K562 (cell line): ENCODE data around the gene CGB3. TPM values are rescaled to one million over a fixed set of nuclear protein-coding genes. Genes with fewer than 3 reads are reported as not detected.

Experiments
- ATF7 ChIP-seq: fragments of 450-650 bp; IDR thresholded peaks from 2 replicates; pipeline ENCODE4 v1.7.1; 2014; ENCODE audit warnings: mild to moderate bottlenecking, moderate library complexity
- BDP1 ChIP-seq: IDR thresholded peaks from 3 replicates; pipeline ENCODE4 v1.6.1; 2011; ENCODE audit not compliant: insufficient read length, insufficient read depth
- CREM ChIP-seq: IDR thresholded peaks from 2 replicates; pipeline ENCODE4 v1.6.1; 2014; ENCODE audit warnings: antibody characterized with exemption, low read depth
- CSDE1 ChIP-seq, 2 experiments: fragments of 450-650 bp; IDR thresholded peaks; 2 replicates each; pipeline ENCODE4 v1.6.1; 2016; ENCODE audit warnings: mild to moderate bottlenecking in 1 of 2
- HCFC1 ChIP-seq: IDR thresholded peaks from 2 replicates; pipeline ENCODE4 v1.6.1; 2012; ENCODE audit warnings: low read depth, low read length, improper control_type of control experiment
- HDAC1 ChIP-seq, 2 experiments: fragments of 450-650 bp; IDR thresholded peaks; 2 replicates each; pipeline ENCODE4 v1.6.1; 2016 to 2017; ENCODE audit warnings: inconsistent platforms in 1 of 2, mild to moderate bottlenecking in 1 of 2, moderate library complexity in 1 of 2
- JUND ChIP-seq, 2 experiments: IDR thresholded peaks; 2 replicates in 1 of 2; 3 replicates in 1 of 2; pipeline ENCODE4 v1.6.1; 2011; ENCODE audit warnings: borderline replicate concordance in 2 of 2, low read depth in 2 of 2, low read length in 2 of 2, improper control_type of control experiment in 1 of 2, missing biosample characterization in 1 of 2, missing genetic modification characterization in 1 of 2, missing genetic modification reagents in 1 of 2
- KDM1A ChIP-seq, 2 experiments: fragments of 450-650 bp; IDR thresholded peaks; 2 replicates each; pipeline ENCODE4 v1.6.1; 2016; ENCODE audit warnings: mild to moderate bottlenecking in 2 of 2
- KLF16 ChIP-seq: IDR thresholded peaks from 2 replicates; pipeline ENCODE4 v1.6.1; 2016; ENCODE audit warnings: antibody characterized with exemption
- L3MBTL2 ChIP-seq: fragments of 450-650 bp; IDR thresholded peaks from 2 replicates; pipeline ENCODE4 v1.6.1; 2016; ENCODE audit warnings: mild to moderate bottlenecking, moderate library complexity
- NFYB ChIP-seq: IDR thresholded peaks from 2 replicates; pipeline ENCODE4 v1.6.1; 2011; ENCODE audit warnings: mild to moderate bottlenecking, moderate library complexity; ENCODE audit not compliant: insufficient read length; ENCODE audit errors: extremely low read depth
- POLR2H ChIP-seq: IDR thresholded peaks from 2 replicates; pipeline ENCODE4 v1.6.1; 2016; ENCODE audit warnings: missing genetic modification characterization, low read depth, mild to moderate bottlenecking, control low read depth, missing compliant biosample characterization, moderate library complexity
- RCOR1 ChIP-seq, 2 experiments: IDR thresholded peaks; 2 replicates each; pipeline ENCODE4 v1.6.1; 2012; ENCODE audit warnings: low read depth in 2 of 2, low read length in 2 of 2, borderline replicate concordance in 1 of 2, improper control_type of control experiment in 1 of 2
- RFX5 ChIP-seq: IDR thresholded peaks from 2 replicates; pipeline ENCODE4 v1.6.1; 2011; ENCODE audit warnings: low read depth, mild to moderate bottlenecking, improper control_type of control experiment, low read length
- RREB1 ChIP-seq: fragments of 250-450 bp; sonication (Bioruptor Pico); IDR thresholded peaks from 2 replicates; pipeline ENCODE4 v1.4.0; 2020
- SMC3 ChIP-seq: conservative IDR thresholded peaks from 2 replicates; pipeline ENCODE4 v1.6.1; 2011; ENCODE audit warnings: low read depth, low read length, improper control_type of control experiment; ENCODE audit not compliant: insufficient read depth
- TBP ChIP-seq: optimal IDR thresholded peaks from 2 replicates; pipeline ENCODE3; 2011; ENCODE audit warnings: low read depth, low read length, improper control_type of control experiment
- TCF7 ChIP-seq: sonication (generic); IDR thresholded peaks from 2 replicates; pipeline ENCODE4 v1.6.1; 2016; ENCODE audit warnings: antibody characterized with exemption, borderline replicate concordance
- TCF7L2 ChIP-seq: fragments of 150-350 bp; IDR thresholded peaks from 2 replicates; pipeline ENCODE4 v1.6.1; 2016; ENCODE audit warnings: low read depth, mild to moderate bottlenecking, low read length, moderate library complexity
- YY1 ChIP-seq, 3 experiments: IDR thresholded peaks; 2 replicates each; pipeline ENCODE4 v1.6.1; 2011; ENCODE audit warnings: low read length in 2 of 3, mild to moderate bottlenecking in 2 of 3, moderate library complexity in 2 of 3, borderline replicate concordance in 1 of 3, control low read depth in 1 of 3, low read depth in 1 of 3; ENCODE audit not compliant: insufficient read depth in 3 of 3, insufficient replicate concordance in 2 of 3, control insufficient read depth in 1 of 3, insufficient read length in 1 of 3; ENCODE audit errors: extremely low read depth in 1 of 3
- ZNF384 ChIP-seq: IDR thresholded peaks from 2 replicates; pipeline ENCODE4 v1.6.1; 2012; ENCODE audit warnings: low read depth, low read length, improper control_type of control experiment
- polyA plus RNA-seq, 8 experiments: library from polyadenylated mRNA; depleted of rRNA in 4 of 8; stranded (reverse) in 5 of 8; unstranded in 3 of 8; fragments of >200 nt; fragmentation: Nextera tagmentation in 2 of 8; fragmentation: Illumina TruSeq in 1 of 8; extraction: Ambion mirVana in 2 of 8; extraction: Trizol in 1 of 8; gene quantifications; 2 replicates each; pipeline versions ENCODE4 v1.2.1 to v1.2.3, GENCODE V29; 2011 to 2014; ENCODE audit warnings: inconsistent platforms in 1 of 8, missing spikeins in 1 of 8
- total RNA-seq, 7 experiments: library from RNA; depleted of rRNA in 6 of 7; stranded (reverse); fragments of >200 nt in 6 of 7; fragmentation: Illumina TruSeq in 2 of 7; extraction: Trizol in 2 of 7; gene quantifications; 2 replicates each; pipeline versions ENCODE4 v1.2.1 to v1.2.3, GENCODE V29; 2011 to 2021; ENCODE audit warnings: low replicate concordance in 1 of 7
- TF ChIP-seq, protein P1 (sequence below): fragments of 450-650 bp; conservative IDR thresholded peaks from 2 replicates; pipeline ENCODE4 v1.6.1; 2016; ENCODE audit warnings: missing genetic modification characterization, low read depth, mild to moderate bottlenecking, control low read depth, missing compliant biosample characterization

The CGB3 gene
- total and polyA plus RNA-seq, 9 of the 15 experiments (the other 6 are each of a cell fraction or from before 2014, with no cell fraction given), result not detected

- TF ChIP-seq, protein P1, sequence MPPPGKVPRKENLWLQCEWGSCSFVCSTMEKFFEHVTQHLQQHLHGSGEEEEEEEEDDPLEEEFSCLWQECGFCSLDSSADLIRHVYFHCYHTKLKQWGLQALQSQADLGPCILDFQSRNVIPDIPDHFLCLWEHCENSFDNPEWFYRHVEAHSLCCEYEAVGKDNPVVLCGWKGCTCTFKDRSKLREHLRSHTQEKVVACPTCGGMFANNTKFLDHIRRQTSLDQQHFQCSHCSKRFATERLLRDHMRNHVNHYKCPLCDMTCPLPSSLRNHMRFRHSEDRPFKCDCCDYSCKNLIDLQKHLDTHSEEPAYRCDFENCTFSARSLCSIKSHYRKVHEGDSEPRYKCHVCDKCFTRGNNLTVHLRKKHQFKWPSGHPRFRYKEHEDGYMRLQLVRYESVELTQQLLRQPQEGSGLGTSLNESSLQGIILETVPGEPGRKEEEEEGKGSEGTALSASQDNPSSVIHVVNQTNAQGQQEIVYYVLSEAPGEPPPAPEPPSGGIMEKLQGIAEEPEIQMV (tag), result 0 out of 2 replicates have a peak, but pooled peaks have one; percentile 46
- peak; percentile 94 for TF ChIP-seq ATF7
- TF ChIP-seq ZNF384, result peak; percentile 46; the same call in 1 of the 2 replicates
- TF ChIP-seq POLR2H (tag), result peak; percentile 98
- TF ChIP-seq KLF16, result 0 out of 2 replicates have a peak, but pooled peaks have one; percentile 36
- peak in 1 of 2 experiments; percentile 61; a peak in 1 of 4 replicates for TF ChIP-seq HDAC1 (IDR thresholded peaks at IDR 0.05)
- peak; percentile 94 for TF ChIP-seq TBP
- peak; percentile 28 for TF ChIP-seq BDP1
- peak; percentile 82 to 99 for TF ChIP-seq RCOR1 (IDR thresholded peaks at IDR 0.05; ENCODE audit: borderline replicate concordance in 1 of 2, low read depth in 2 of 2, low read length in 2 of 2)
- TF ChIP-seq TCF7L2, result peak; percentile 87
- TF ChIP-seq HCFC1, result 0 out of 2 replicates have a peak, but pooled peaks have one; percentile 31
- TF ChIP-seq YY1 (IDR thresholded peaks at IDR 0.05; ENCODE audit: borderline replicate concordance in 1 of 3, control insufficient read depth in 1 of 3, extremely low read depth in 1 of 3, insufficient read depth in 3 of 3, insufficient read length in 1 of 3, insufficient replicate concordance in 2 of 3, low read depth in 1 of 3, low read length in 2 of 3), result peak in 1 of 3 experiments; percentile 26
- TF ChIP-seq JUND (IDR thresholded peaks at IDR 0.05; ENCODE audit: borderline replicate concordance, low read depth, low read length), result peak; percentile 82
- peak; percentile 65; the same call in 1 of the 3 replicates for TF ChIP-seq JUND (tag; IDR thresholded peaks at IDR 0.05; ENCODE audit: borderline replicate concordance, low read depth, low read length)
- TF ChIP-seq RFX5, result peak; percentile 47; the same call in 1 of the 2 replicates
- peak; percentile 38 for TF ChIP-seq NFYB
- peak; percentile 93 for TF ChIP-seq CREM
- peak; percentile 99 for TF ChIP-seq TCF7
- TF ChIP-seq CSDE1 (IDR thresholded peaks at IDR 0.05), result peak in 1 of 2 experiments; percentile 53; a peak in 1 of 4 replicates
- peak; percentile 84 to 93 for TF ChIP-seq KDM1A (IDR thresholded peaks at IDR 0.05)
- 0 out of 2 replicates have a peak, but pooled peaks have one; percentile 22 for TF ChIP-seq SMC3
- TF ChIP-seq L3MBTL2, result peak; percentile 29; the same call in 1 of the 2 replicates
- TF ChIP-seq RREB1 (CRISPR knock-in tag), result peak; percentile 99
Measured at GRCh38 chr19:49036815-49037214, 12.7 kb upstream of the CGB3 start, which contains the start of gene CGB1 (continued).
